GM19193 (cell line): ENCODE data around the gene PLXNB3.

ENCODE experiments used
- POLR2A ChIP-seq: IDR thresholded peaks from 4 replicates; pipeline ENCODE4 v1.6.1; 2011; ENCODE audit not compliant: insufficient read depth, insufficient read length; ENCODE audit errors: extremely low read depth

Gene PLXNB3

GRCh38 chrX:153768311-153769157 lies 4.5 kb downstream of the PLXNB3 start:
- TF ChIP-seq POLR2A: no peak

- TF ChIP-seq POLR2A: no peak
Observed at GRCh38 chrX:153769158-153769864, 5.3 kb downstream of the PLXNB3 start.

GRCh38 chrX:153769865-153770600 lies 6.0 kb downstream of the PLXNB3 start:
- no peak for TF ChIP-seq POLR2A

GRCh38 chrX:153770601-153771414 lies 6.8 kb downstream of the PLXNB3 start:
- TF ChIP-seq POLR2A: no peak

- no peak for TF ChIP-seq POLR2A
Observed at GRCh38 chrX:153771415-153772315, 7.6 kb downstream of the PLXNB3 start.

- TF ChIP-seq POLR2A: no peak
Observed at GRCh38 chrX:153772316-153773217, 8.5 kb downstream of the PLXNB3 start.

GRCh38 chrX:153773218-153773611 lies 9.2 kb downstream of the PLXNB3 start:
- no peak for TF ChIP-seq POLR2A

- no peak for TF ChIP-seq POLR2A
Observed at GRCh38 chrX:153773741-153774575, 9.9 kb downstream of the PLXNB3 start.

- TF ChIP-seq POLR2A: no peak
Observed at GRCh38 chrX:153774576-153775292, 10.7 kb downstream of the PLXNB3 start.

GRCh38 chrX:153775293-153776119 lies 11.5 kb downstream of the PLXNB3 start:
- TF ChIP-seq POLR2A: no peak
